ENCODE results near the gene FYTTD1. TPM values are rescaled to one million over a fixed set of nuclear protein-coding genes. Genes with fewer than 3 reads are reported as not detected.
"Not testable (repeated sequence)": the region's sequence is repeated elsewhere in the genome, so short reads cannot be mapped to it uniquely, and the experiment has no call there.

FYTTD1 gene
- total and polyA plus RNA-seq, 4 donors = 12.1 to 90.2 (median 29.2) TPM

GRCh38 chr3:197722734-197723133, 26.9 kb upstream of the FYTTD1 start:
- Histone ChIP-seq H3K36me3 (ENCODE audit: control insufficient read depth in 4 of 4, insufficient read depth in 4 of 4, low read length in 4 of 4) (no peaks in the 10 kb centered on the region), H3K9ac (ENCODE audit: insufficient read depth in 1 of 2, low read length in 2 of 2) (no peak overlapping the region), H3K4me1 (ENCODE audit: control insufficient read depth in 5 of 5, insufficient read depth in 5 of 5, low read length in 5 of 5) (no peaks in the 10 kb centered on the region), H3K27me3 (ENCODE audit: control insufficient read depth in 3 of 3, insufficient read depth in 3 of 3, low read length in 2 of 3) (no peaks in the 10 kb centered on the region), H3K9me3 (ENCODE audit: control insufficient read depth in 4 of 4, insufficient read depth in 3 of 4, low read length in 3 of 4) (peaks cover 0 to 3% (median 0%) of the 10 kb centered on the region in 4 donors), H3K27ac (ENCODE audit: low read depth in 1 of 2, low read length in 1 of 2) (no peak overlapping the region), H3K4me3 (no peak overlapping the region)
- no peak for DNase-seq
- TF ChIP-seq, protein P1, sequence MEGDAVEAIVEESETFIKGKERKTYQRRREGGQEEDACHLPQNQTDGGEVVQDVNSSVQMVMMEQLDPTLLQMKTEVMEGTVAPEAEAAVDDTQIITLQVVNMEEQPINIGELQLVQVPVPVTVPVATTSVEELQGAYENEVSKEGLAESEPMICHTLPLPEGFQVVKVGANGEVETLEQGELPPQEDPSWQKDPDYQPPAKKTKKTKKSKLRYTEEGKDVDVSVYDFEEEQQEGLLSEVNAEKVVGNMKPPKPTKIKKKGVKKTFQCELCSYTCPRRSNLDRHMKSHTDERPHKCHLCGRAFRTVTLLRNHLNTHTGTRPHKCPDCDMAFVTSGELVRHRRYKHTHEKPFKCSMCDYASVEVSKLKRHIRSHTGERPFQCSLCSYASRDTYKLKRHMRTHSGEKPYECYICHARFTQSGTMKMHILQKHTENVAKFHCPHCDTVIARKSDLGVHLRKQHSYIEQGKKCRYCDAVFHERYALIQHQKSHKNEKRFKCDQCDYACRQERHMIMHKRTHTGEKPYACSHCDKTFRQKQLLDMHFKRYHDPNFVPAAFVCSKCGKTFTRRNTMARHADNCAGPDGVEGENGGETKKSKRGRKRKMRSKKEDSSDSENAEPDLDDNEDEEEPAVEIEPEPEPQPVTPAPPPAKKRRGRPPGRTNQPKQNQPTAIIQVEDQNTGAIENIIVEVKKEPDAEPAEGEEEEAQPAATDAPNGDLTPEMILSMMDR (IDR thresholded peaks at IDR 0.05; ENCODE audit: control extremely low read depth, extremely low read depth) = no peak
- no peak for ATAC-seq (ENCODE audit: insufficient read depth, low FRiP score)
- 100% methylated on average over 2 of the region's 2 CpGs for WGBS, 2 donors

GRCh38 chr3:197727878-197728277, 21.8 kb upstream of the FYTTD1 start:
- H3K4me1 ChIP-seq (ENCODE audit: control insufficient read depth in 5 of 5, insufficient read depth in 5 of 5, low read length in 5 of 5); H3K9ac ChIP-seq (ENCODE audit: insufficient read depth in 1 of 2, low read length in 2 of 2); DNase-seq; ATAC-seq (ENCODE audit: insufficient read depth, low FRiP score); H3K27ac ChIP-seq (ENCODE audit: low read depth in 1 of 2, low read length in 1 of 2); H3K36me3 ChIP-seq (ENCODE audit: control insufficient read depth in 4 of 4, insufficient read depth in 4 of 4, low read length in 4 of 4); H3K4me3 ChIP-seq; H3K27me3 ChIP-seq (ENCODE audit: control insufficient read depth in 3 of 3, insufficient read depth in 3 of 3, low read length in 2 of 3); H3K9me3 ChIP-seq (ENCODE audit: control insufficient read depth in 4 of 4, insufficient read depth in 3 of 4, low read length in 3 of 4): not testable (repeated sequence)
- 89 to 95% methylated on average over 3 of the region's 3 CpGs for WGBS, 2 donors

DNA sequence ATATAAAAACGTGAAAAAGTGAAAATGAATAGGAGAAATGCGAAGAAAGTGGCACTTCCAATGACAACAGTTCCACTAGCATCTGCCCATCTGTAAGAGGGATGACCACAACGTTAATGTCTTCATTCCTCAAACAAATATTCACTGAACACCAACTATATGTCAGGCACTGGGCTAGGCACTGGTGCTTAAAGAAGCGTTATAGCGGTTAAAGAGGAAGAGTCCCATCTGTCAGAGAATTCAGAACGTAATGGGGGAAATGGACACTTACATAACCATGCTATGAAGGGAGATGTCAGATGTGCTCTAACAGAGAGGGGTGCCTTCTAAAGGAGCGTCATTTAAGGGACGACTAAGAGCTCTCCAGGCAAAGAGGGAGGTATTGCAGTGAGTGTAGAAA, 21.2 kb upstream of the FYTTD1 start:
- WGBS, 2 donors = 46 to 76% methylated on average over 8 of the region's 8 CpGs
- H3K9ac ChIP-seq (ENCODE audit: insufficient read depth in 1 of 2, low read length in 2 of 2) = no peak overlapping the region
- TF ChIP-seq, protein P1 (IDR thresholded peaks at IDR 0.05; ENCODE audit: control extremely low read depth, extremely low read depth) = no peak
- ATAC-seq (ENCODE audit: insufficient read depth, low FRiP score) (no peak), DNase-seq (no peak)
- no peak overlapping the region for H3K4me3 ChIP-seq
- H3K27me3 ChIP-seq (ENCODE audit: control insufficient read depth in 3 of 3, insufficient read depth in 3 of 3, low read length in 2 of 3) = no peaks in the 10 kb centered on the region
- no peaks in the 10 kb centered on the region for H3K36me3 ChIP-seq (ENCODE audit: control insufficient read depth in 4 of 4, insufficient read depth in 4 of 4, low read length in 4 of 4)
- H3K4me1 ChIP-seq (ENCODE audit: control insufficient read depth in 5 of 5, insufficient read depth in 5 of 5, low read length in 5 of 5) = peaks cover 0 to 4% (median 0%) of the 10 kb centered on the region in 5 donors
- no peak overlapping the region for H3K27ac ChIP-seq (ENCODE audit: low read depth in 1 of 2, low read length in 1 of 2)
- H3K9me3 ChIP-seq (ENCODE audit: control insufficient read depth in 4 of 4, insufficient read depth in 3 of 4, low read length in 3 of 4) = no peaks in the 10 kb centered on the region

DNA sequence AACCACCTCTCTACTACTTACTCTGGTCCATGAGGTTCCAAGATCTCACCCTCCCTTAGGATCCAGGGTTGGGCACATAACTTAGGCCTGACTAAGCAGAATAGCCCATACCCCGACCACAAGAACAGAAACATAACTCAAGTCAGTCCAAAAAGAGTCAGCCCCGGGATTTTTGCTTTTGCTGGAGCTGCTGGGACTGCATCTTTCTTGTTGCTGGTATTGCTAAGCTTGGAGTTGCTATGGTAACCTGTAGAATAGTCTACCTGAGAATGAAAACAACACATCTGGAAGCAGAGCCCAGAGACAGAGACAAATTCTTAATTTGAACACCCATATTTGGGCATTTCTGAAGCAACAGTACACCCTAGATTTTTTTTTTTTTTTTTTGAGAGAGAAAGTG, 19.5 kb upstream of the FYTTD1 start:
- 72 to 82% methylated on average over 2 of the region's 2 CpGs for WGBS, 2 donors
- Histone ChIP-seq H3K9ac (ENCODE audit: insufficient read depth in 1 of 2, low read length in 2 of 2) (no peak overlapping the region), H3K9me3 (ENCODE audit: control insufficient read depth in 4 of 4, insufficient read depth in 3 of 4, low read length in 3 of 4) (no peaks in the 10 kb centered on the region), H3K27me3 (ENCODE audit: control insufficient read depth in 3 of 3, insufficient read depth in 3 of 3, low read length in 2 of 3) (no peaks in the 10 kb centered on the region), H3K4me1 (ENCODE audit: control insufficient read depth in 5 of 5, insufficient read depth in 5 of 5, low read length in 5 of 5) (peaks cover 0 to 8% (median 0%) of the 10 kb centered on the region in 5 donors), H3K4me3 (no peak overlapping the region), H3K27ac (ENCODE audit: low read depth in 1 of 2, low read length in 1 of 2) (no peak overlapping the region), H3K36me3 (ENCODE audit: control insufficient read depth in 4 of 4, insufficient read depth in 4 of 4, low read length in 4 of 4) (no peaks in the 10 kb centered on the region)
- DNase-seq (no peak), ATAC-seq (ENCODE audit: insufficient read depth, low FRiP score) (no peak)
- TF ChIP-seq, protein P1 (IDR thresholded peaks at IDR 0.05; ENCODE audit: control extremely low read depth, extremely low read depth) = no peak

- not testable (repeated sequence) for H3K9me3 ChIP-seq (ENCODE audit: control insufficient read depth in 4 of 4, insufficient read depth in 3 of 4, low read length in 3 of 4); H3K9ac ChIP-seq (ENCODE audit: insufficient read depth in 1 of 2, low read length in 2 of 2); H3K27ac ChIP-seq (ENCODE audit: low read depth in 1 of 2, low read length in 1 of 2); H3K4me1 ChIP-seq (ENCODE audit: control insufficient read depth in 5 of 5, insufficient read depth in 5 of 5, low read length in 5 of 5); ATAC-seq (ENCODE audit: insufficient read depth, low FRiP score); H3K27me3 ChIP-seq (ENCODE audit: control insufficient read depth in 3 of 3, insufficient read depth in 3 of 3, low read length in 2 of 3); DNase-seq; H3K4me3 ChIP-seq; H3K36me3 ChIP-seq (ENCODE audit: control insufficient read depth in 4 of 4, insufficient read depth in 4 of 4, low read length in 4 of 4)
- 91 to 92% methylated on average over 2 of the region's 5 CpGs for WGBS, 2 donors
Measured at GRCh38 chr3:197730770-197731169, 18.9 kb upstream of the FYTTD1 start.

- not testable (repeated sequence) for H3K27ac ChIP-seq (ENCODE audit: low read depth in 1 of 2, low read length in 1 of 2); H3K9ac ChIP-seq (ENCODE audit: insufficient read depth in 1 of 2, low read length in 2 of 2); H3K4me3 ChIP-seq; H3K9me3 ChIP-seq (ENCODE audit: control insufficient read depth in 4 of 4, insufficient read depth in 3 of 4, low read length in 3 of 4); H3K27me3 ChIP-seq (ENCODE audit: control insufficient read depth in 3 of 3, insufficient read depth in 3 of 3, low read length in 2 of 3); H3K4me1 ChIP-seq (ENCODE audit: control insufficient read depth in 5 of 5, insufficient read depth in 5 of 5, low read length in 5 of 5); H3K36me3 ChIP-seq (ENCODE audit: control insufficient read depth in 4 of 4, insufficient read depth in 4 of 4, low read length in 4 of 4); DNase-seq; ATAC-seq (ENCODE audit: insufficient read depth, low FRiP score)
- WGBS, 2 donors = 96% methylated on average over 13 to 27 of the region's 27 CpGs
Measured at GRCh38 chr3:197731483-197731882, 18.2 kb upstream of the FYTTD1 start.

Data from lung (tissue), 12 donors.